H9 (cell line): ENCODE data around the gene CYB5R3. TPM values are rescaled to one million over a fixed set of nuclear protein-coding genes. Genes with fewer than 3 reads are reported as not detected.

Experiments used
- DNase-seq: peaks from one replicate; pipeline ENCODE4 v3.0.0-alpha.2; 2017
- H2AFZ ChIP-seq: one replicate; pipeline ENCODE4 v1.6.1; 2013; ENCODE audit warnings: mild to moderate bottlenecking, low read length, control low read depth, moderate library complexity
- H2AK5ac ChIP-seq: 2 replicates; pipeline ENCODE4 v1.6.1; 2013; ENCODE audit warnings: low read length, control low read depth, mixed read lengths; ENCODE audit not compliant: insufficient read length
- H2BK120ac ChIP-seq: one replicate; pipeline ENCODE4 v1.6.1; 2013; ENCODE audit warnings: low read depth, mild to moderate bottlenecking, low read length, control low read depth, inconsistent platforms; ENCODE audit not compliant: poor library complexity, severe bottlenecking
- H2BK12ac ChIP-seq: 2 replicates; pipeline ENCODE4 v1.6.1; 2013; ENCODE audit warnings: low read length, control low read depth, mixed read lengths, low read depth; ENCODE audit not compliant: insufficient read length
- H2BK15ac ChIP-seq: 2 replicates; pipeline ENCODE4 v1.6.1; 2013; ENCODE audit warnings: low read depth, low read length, control low read depth
- H2BK20ac ChIP-seq: one replicate; pipeline ENCODE4 v1.6.1; 2013; ENCODE audit warnings: low read depth, mild to moderate bottlenecking, low read length, control low read depth, inconsistent platforms; ENCODE audit not compliant: poor library complexity, severe bottlenecking
- H2BK5ac ChIP-seq: 2 replicates; pipeline ENCODE4 v1.6.1; 2013; ENCODE audit warnings: low read length, control low read depth, mixed read lengths; ENCODE audit not compliant: insufficient read length
- H3K14ac ChIP-seq: 2 replicates; pipeline ENCODE4 v1.6.1; 2013; ENCODE audit warnings: low read length, control low read depth; ENCODE audit not compliant: insufficient read depth
- H3K18ac ChIP-seq: 2 replicates; pipeline ENCODE4 v1.6.1; 2013; ENCODE audit warnings: low read depth, mild to moderate bottlenecking, mixed read lengths, low read length, control low read depth; ENCODE audit not compliant: insufficient read length
- H3K23ac ChIP-seq: 2 replicates; pipeline ENCODE4 v1.6.1; 2013; ENCODE audit warnings: low read length, control low read depth, mixed read lengths, low read depth; ENCODE audit not compliant: insufficient read length
- H3K23me2 ChIP-seq: 2 replicates; pipeline ENCODE4 v1.6.1; 2013; ENCODE audit warnings: low read depth, mild to moderate bottlenecking, mixed read lengths, low read length, control low read depth; ENCODE audit not compliant: insufficient read length, poor library complexity, severe bottlenecking
- H3K27ac ChIP-seq: 2 replicates; pipeline ENCODE4 v1.5.1; 2013; ENCODE audit warnings: low read length, control low read depth, mixed read lengths, low read depth; ENCODE audit not compliant: insufficient read length
- H3K27me3 ChIP-seq: 2 replicates; pipeline ENCODE4 v1.6.1; 2013; ENCODE audit warnings: low read length, control low read depth, inconsistent platforms; ENCODE audit not compliant: insufficient read depth
- H3K4ac ChIP-seq: 2 replicates; pipeline ENCODE4 v1.6.1; 2013; ENCODE audit warnings: low read depth, mild to moderate bottlenecking, control low read depth, inconsistent platforms, low read length, moderate library complexity
- H3K4me1 ChIP-seq: 2 replicates; pipeline ENCODE4 v1.6.1; 2013; ENCODE audit warnings: low read length, control low read depth, inconsistent platforms; ENCODE audit not compliant: insufficient read depth
- H3K4me2 ChIP-seq: 2 replicates; pipeline ENCODE4 v1.6.1; 2013; ENCODE audit warnings: low read length, control low read depth, mixed read lengths; ENCODE audit not compliant: insufficient read length, insufficient read depth
- H3K56ac ChIP-seq: 2 replicates; pipeline ENCODE4 v1.6.1; 2013; ENCODE audit warnings: low read depth, mild to moderate bottlenecking, mixed read lengths, low read length, control low read depth; ENCODE audit not compliant: insufficient read length
- H3K79me1 ChIP-seq: 2 replicates; pipeline ENCODE4 v1.6.1; 2013; ENCODE audit warnings: low read depth, mild to moderate bottlenecking, moderate library complexity, low read length, control low read depth, inconsistent platforms; ENCODE audit not compliant: insufficient read depth, poor library complexity, severe bottlenecking
- H3K79me2 ChIP-seq: 2 replicates; pipeline ENCODE4 v1.6.1; 2013; ENCODE audit warnings: low read length, control low read depth, inconsistent platforms; ENCODE audit not compliant: insufficient read depth
- H3K9ac ChIP-seq: 2 replicates; pipeline ENCODE4 v1.6.1; 2013; ENCODE audit warnings: low read length, control low read depth, mixed read lengths; ENCODE audit not compliant: insufficient read length; ENCODE audit errors: extremely low read depth
- H3K9me3 ChIP-seq: one replicate; pipeline ENCODE4 v1.6.1; 2013; ENCODE audit warnings: low read depth, low read length, inconsistent platforms; ENCODE audit not compliant: control insufficient read depth
- H3T11ph ChIP-seq: one replicate; pipeline ENCODE4 v1.6.1; 2013; ENCODE audit warnings: mild to moderate bottlenecking, low read length, control low read depth, inconsistent platforms
- H4K20me1 ChIP-seq: one replicate; pipeline ENCODE4 v1.6.1; 2013; ENCODE audit not compliant: control insufficient read depth, insufficient read length, insufficient read depth
- H4K5ac ChIP-seq: 2 replicates; pipeline ENCODE4 v1.6.1; 2013; ENCODE audit warnings: low read depth, mild to moderate bottlenecking, mixed read lengths, low read length, control low read depth; ENCODE audit not compliant: insufficient read length
- H4K8ac ChIP-seq: replicated peaks from 2 replicates; pipeline ENCODE4 v1.6.1; 2013; ENCODE audit warnings: low read length, control low read depth, mixed read lengths, low read depth; ENCODE audit not compliant: insufficient read length
- H4K91ac ChIP-seq: 2 replicates; pipeline ENCODE4 v1.6.1; 2013; ENCODE audit warnings: low read depth, mild to moderate bottlenecking, moderate library complexity, mixed read lengths, low read length, control low read depth; ENCODE audit not compliant: insufficient read length
- H3K27ac Mint-ChIP-seq, 3 experiments: 2 replicates in 2 of 3; 3 replicates in 1 of 3; pipeline ENCODE4 v1.8.0; 2020 to 2021; ENCODE audit warnings: mixed read lengths in 3 of 3, mild to moderate bottlenecking in 1 of 3, moderate library complexity in 1 of 3
- H3K27me3 Mint-ChIP-seq: 2 replicates; pipeline ENCODE4 v1.8.0; 2021; ENCODE audit warnings: low read depth, mild to moderate bottlenecking, moderate library complexity, mixed read lengths
- H3K36me3 Mint-ChIP-seq, 3 experiments: 2 replicates in 2 of 3; 3 replicates in 1 of 3; pipeline ENCODE4 v1.8.0; 2020 to 2021; ENCODE audit warnings: low read depth in 3 of 3, mixed read lengths in 3 of 3; ENCODE audit not compliant: insufficient read depth in 1 of 3
- H3K4me1 Mint-ChIP-seq, 2 experiments: 2 replicates each; pipeline ENCODE4 v1.8.0; 2020; ENCODE audit warnings: mixed read lengths in 2 of 2
- H3K4me3 Mint-ChIP-seq, 2 experiments: 2 replicates in 1 of 2; 3 replicates in 1 of 2; pipeline ENCODE4 v1.8.0; 2020 to 2021; ENCODE audit warnings: mild to moderate bottlenecking in 2 of 2, mixed read lengths in 2 of 2, moderate library complexity in 1 of 2
- H3K9me3 Mint-ChIP-seq, 2 experiments: 2 replicates in 1 of 2; 3 replicates in 1 of 2; pipeline ENCODE4 v1.8.0; 2020; ENCODE audit warnings: mild to moderate bottlenecking in 2 of 2, mixed read lengths in 2 of 2, moderate library complexity in 1 of 2
- CTCF ChIP-seq: fragments of 200-600 bp; sonication (generic); conservative IDR thresholded peaks from 3 replicates; pipeline ENCODE4 v1.8.0; 2021; ENCODE audit warnings: antibody characterized with exemption, mild to moderate bottlenecking
- WGBS: extraction: QIAGEN DNeasy Blood & Tissue Kit; methylation state at CpG from one replicate; pipeline ENCODE4 v1.1.7; 2013; ENCODE audit warnings: missing lambda C conversion rate, low lambda C conversion rate, mixed read lengths; ENCODE audit not compliant: insufficient read length; ENCODE audit errors: extremely low coverage; 5-methylcytosine and 5-hydroxymethylcytosine counted together
- total RNA-seq: library from RNA; stranded (reverse); gene quantifications from 2 replicates; pipeline ENCODE4 v1.2.1, GENCODE V29; 2021

CYB5R3 gene
- total RNA-seq, 1 experiment from 2014 or later: 97.4 TPM

DNA sequence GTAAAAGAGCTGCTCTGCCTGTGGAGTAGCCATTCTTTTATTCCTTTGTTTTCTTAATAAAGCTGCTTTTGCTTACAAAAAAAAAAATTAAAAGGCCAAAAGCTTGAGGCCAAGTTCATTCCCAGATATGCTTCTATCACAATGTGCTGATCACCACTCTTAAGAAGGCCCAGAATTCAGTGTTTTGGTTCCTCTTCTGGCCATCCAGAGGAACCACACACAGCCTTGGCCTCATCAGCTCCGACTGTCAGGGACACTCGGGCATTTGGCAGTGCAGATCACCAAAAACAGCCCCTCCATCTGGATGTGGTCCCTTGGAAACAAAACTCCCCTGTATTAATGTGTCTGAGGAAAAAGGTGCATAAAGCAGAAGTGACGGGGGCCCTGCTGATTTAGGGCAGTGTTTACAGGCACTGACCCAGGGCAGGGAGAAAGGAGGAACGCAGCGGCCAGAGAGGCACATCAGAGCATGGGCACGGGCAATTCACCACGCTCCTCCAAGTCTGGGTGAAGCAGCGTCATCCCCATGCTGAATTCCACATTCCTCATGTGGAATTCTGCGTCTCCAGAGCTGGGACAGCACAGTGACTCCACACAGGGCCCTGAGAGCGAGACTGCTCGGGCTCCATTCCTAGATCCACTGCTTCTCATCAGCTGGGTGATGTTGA, 52.2 kb downstream of the CYB5R3 start:
- H3K36me3 Mint-ChIP-seq: peaks cover 53 to 96% (median 90%) of the 10 kb centered on the region in 3 experiments; a peak in 6 of 7 replicates
- H3K79me2 ChIP-seq: no peaks in the 10 kb centered on the region
- no peaks in the 10 kb centered on the region for H3K9me3 Mint-ChIP-seq

More for the DNA sequence above, 52.2 kb downstream of the CYB5R3 start:
- Histone ChIP-seq H4K8ac (no peak overlapping the region), H2BK20ac (no peak overlapping the region), H4K20me1 (no peaks in the 10 kb centered on the region), H3K23me2 (no peaks in the 10 kb centered on the region), H2BK120ac (no peak overlapping the region), H3K4me1 (no peaks in the 10 kb centered on the region; the same call in 1 of the 2 replicates), H3K79me1 (peaks cover 3% of the 10 kb centered on the region), H3K4me2 (no peak overlapping the region), H2BK15ac (no peak overlapping the region), H2AK5ac (no peak overlapping the region), H3K23ac (no peak overlapping the region), H2BK5ac (no peak overlapping the region), H3K9me3 (no peaks in the 10 kb centered on the region), H3K27ac (no peak overlapping the region), H3K9ac (no peak overlapping the region), H4K5ac (no peak overlapping the region), H3K4ac (no peak overlapping the region), H3K18ac (no peak overlapping the region), H3T11ph (no peak overlapping the region), H3K56ac (no peak overlapping the region), H4K91ac (no peak overlapping the region), H2BK12ac (no peak overlapping the region), H3K14ac (no peak overlapping the region), H2AFZ (no peak overlapping the region), H3K27me3 (no peaks in the 10 kb centered on the region)
- H3K27me3 Mint-ChIP-seq: no peaks in the 10 kb centered on the region
- no CpG with 5 or more reads among the region's 11 CpGs for WGBS
- H3K4me3 Mint-ChIP-seq: no peak overlapping the region
- no peak overlapping the region; a peak in 3 of 7 replicates for H3K27ac Mint-ChIP-seq
- no peak for TF ChIP-seq CTCF
- H3K4me1 Mint-ChIP-seq: no peaks in the 10 kb centered on the region
- DNase-seq: no peak
